SK-N-SH (cell line): ENCODE data around the gene SASH1. TPM values are rescaled to one million over a fixed set of nuclear protein-coding genes. Genes with fewer than 3 reads are reported as not detected.

ENCODE experiments used
- CTCF ChIA-PET: fragments of 300-600, 350-600 bp; formaldehyde crosslinking; extraction: SDS; loops from one replicate; lab custom pipeline; 2021; lab: Yijun Ruan, JAX
- POLR2A ChIA-PET: fragments of 350-600 bp; sonication (Branson Sonifier 250); formaldehyde crosslinking; extraction: SDS; loops from one replicate; lab custom pipeline; 2020; ENCODE audit warnings: antibody characterized with exemption, inconsistent platforms; lab: Yijun Ruan, JAX
- DNase-seq: peaks from one replicate; pipeline ENCODE4 v3.0.0; 2012
- H2AFZ ChIP-seq: fragments of 200-600 bp; sonication (generic); 2 replicates; pipeline ENCODE4 v1.8.1; 2016; ENCODE audit warnings: antibody characterized with exemption, mild to moderate bottlenecking, low read depth
- H3F3A ChIP-seq: fragments of 200-600 bp; sonication (generic); replicated peaks from 2 replicates; pipeline ENCODE3; 2016; ENCODE audit warnings: antibody characterized with exemption, mild to moderate bottlenecking; ENCODE audit not compliant: insufficient read depth
- H3K27ac ChIP-seq, 2 experiments: fragments of 200-500 bp in 1 of 2; fragments of 200-600 bp in 1 of 2; sonication (Bioruptor generic) in 1 of 2; sonication (generic), shearing (Covaris generic) in 1 of 2; 2 replicates each; pipeline versions ENCODE4 v1.5.1 to v1.6.1; 2014 to 2016; ENCODE audit warnings: low read depth in 2 of 2, inconsistent platforms in 1 of 2, low read length in 1 of 2, mild to moderate bottlenecking in 1 of 2, mixed read lengths in 1 of 2
- H3K27me3 ChIP-seq: fragments of 200-600 bp; sonication (generic), shearing (Covaris generic); 2 replicates; pipeline ENCODE4 v1.6.1; 2016; ENCODE audit warnings: mixed run types; ENCODE audit not compliant: insufficient read depth
- H3K36me3 ChIP-seq, 2 experiments: fragments of 200-500 bp in 1 of 2; fragments of 200-600 bp in 1 of 2; sonication (Bioruptor generic) in 1 of 2; sonication (generic) in 1 of 2; replicated peaks in 1 of 2; 2 replicates each; pipeline versions ENCODE3 to v1.5.1; 2014 to 2016; ENCODE audit warnings: low read length in 1 of 2, mild to moderate bottlenecking in 1 of 2; ENCODE audit not compliant: insufficient read depth in 2 of 2, control insufficient read depth in 1 of 2
- H3K4me1 ChIP-seq, 2 experiments: fragments of 200-500 bp in 1 of 2; fragments of 200-600 bp in 1 of 2; sonication (Bioruptor generic) in 1 of 2; sonication (generic), shearing (Covaris generic) in 1 of 2; 2 replicates each; pipeline versions ENCODE4 v1.5.1 to v1.6.1; 2014 to 2016; ENCODE audit warnings: low read depth in 1 of 2, low read length in 1 of 2, mixed run types in 1 of 2; ENCODE audit not compliant: insufficient read depth in 2 of 2, control insufficient read depth in 1 of 2
- H3K4me2 ChIP-seq: fragments of 200-600 bp; sonication (generic), shearing (Covaris generic); 2 replicates; pipeline ENCODE4 v1.6.1; 2017; ENCODE audit warnings: mixed run types
- H3K4me3 ChIP-seq, 2 experiments: fragments of 200-500 bp in 1 of 2; fragments of 200-600 bp in 1 of 2; sonication (Bioruptor generic) in 1 of 2; sonication (generic), shearing (Covaris generic) in 1 of 2; 2 replicates each; pipeline versions ENCODE4 v1.5.1 to v1.8.1; 2014 to 2016; ENCODE audit warnings: low read depth in 2 of 2, inconsistent platforms in 1 of 2, low read length in 1 of 2, mild to moderate bottlenecking in 1 of 2, mixed read lengths in 1 of 2, moderate library complexity in 1 of 2
- H3K79me2 ChIP-seq: fragments of 200-600 bp; sonication (generic); 2 replicates; pipeline ENCODE4 v1.8.1; 2017; ENCODE audit warnings: mild to moderate bottlenecking; ENCODE audit not compliant: insufficient read depth
- H3K9ac ChIP-seq: fragments of 200-600 bp; sonication (generic); 2 replicates; pipeline ENCODE4 v1.6.1; 2017; ENCODE audit warnings: mixed run types
- H3K9me2 ChIP-seq: fragments of 200-600 bp; sonication (generic); 2 replicates; pipeline ENCODE4 v1.6.1; 2017; ENCODE audit warnings: mixed run types
- H3K9me3 ChIP-seq: fragments of 200-600 bp; sonication (generic); 2 replicates; pipeline ENCODE4 v1.6.1; 2017; ENCODE audit warnings: mixed run types, mild to moderate bottlenecking, moderate library complexity
- H4K20me1 ChIP-seq: fragments of 200-600 bp; sonication (generic); 2 replicates; pipeline ENCODE4 v1.6.1; 2017; ENCODE audit warnings: mild to moderate bottlenecking, mixed run types; ENCODE audit not compliant: insufficient read depth
- CHD2 ChIP-seq: fragments of 150-350 bp; IDR thresholded peaks from 2 replicates; pipeline ENCODE4 v1.6.1; 2018; ENCODE audit warnings: low read length; ENCODE audit not compliant: partially characterized antibody
- CTCF ChIP-seq: fragments of 200-600 bp; sonication (generic); IDR thresholded peaks from 2 replicates; pipeline ENCODE4 v1.6.1; 2017; ENCODE audit warnings: antibody characterized with exemption, mild to moderate bottlenecking, moderate library complexity
- EP300 ChIP-seq, 2 experiments: IDR thresholded peaks; 2 replicates each; pipeline versions ENCODE4 v1.4.0 to v1.6.1; 2012; ENCODE audit warnings: borderline replicate concordance in 1 of 2, low read depth in 1 of 2, low read length in 1 of 2
- EZH2phosphoT487 ChIP-seq: fragments of 200-600 bp; sonication (generic); IDR thresholded peaks from 2 replicates; pipeline ENCODE4 v1.6.1; 2017; ENCODE audit warnings: low read depth, mixed run types, mild to moderate bottlenecking, antibody characterized with exemption, moderate library complexity, borderline replicate concordance
- FOSL2 ChIP-seq: IDR thresholded peaks from 2 replicates; pipeline ENCODE4 v1.4.0; 2012; ENCODE audit warnings: low read depth, mild to moderate bottlenecking, moderate library complexity, borderline replicate concordance
- FOXJ3 ChIP-seq: sonication (generic); formaldehyde crosslinking; IDR thresholded peaks from 2 replicates; pipeline ENCODE4 v1.5.1; 2020; ENCODE audit warnings: mild to moderate bottlenecking, missing genetic modification reagents
- FOXM1 ChIP-seq: IDR thresholded peaks from 2 replicates; pipeline ENCODE4 v1.4.0; 2012; ENCODE audit warnings: low read depth, mild to moderate bottlenecking
- MEF2A ChIP-seq: IDR thresholded peaks from 2 replicates; pipeline ENCODE4 v1.4.0; 2012; ENCODE audit warnings: low read depth, borderline replicate concordance
- PBX3 ChIP-seq: IDR thresholded peaks from 2 replicates; pipeline ENCODE4; 2012
- RFX5 ChIP-seq: IDR thresholded peaks from 2 replicates; pipeline ENCODE4 v1.6.1; 2012; ENCODE audit warnings: mild to moderate bottlenecking, improper control_type of control experiment, low read length
- SIN3A ChIP-seq: IDR thresholded peaks from 2 replicates; pipeline ENCODE4 v1.6.1; 2012; ENCODE audit warnings: low read depth, mild to moderate bottlenecking, low read length, moderate library complexity, borderline replicate concordance
- SMC3 ChIP-seq: IDR thresholded peaks from 2 replicates; pipeline ENCODE4 v1.6.1; 2012; ENCODE audit warnings: low read depth, low read length, improper control_type of control experiment
- TAF1 ChIP-seq: IDR thresholded peaks from 2 replicates; pipeline ENCODE4 v1.6.1; 2012; ENCODE audit warnings: low read depth, mild to moderate bottlenecking, low read length, moderate library complexity, borderline replicate concordance
- YY1 ChIP-seq: IDR thresholded peaks from 2 replicates; pipeline ENCODE4 v1.4.0; 2012; ENCODE audit warnings: low read depth, mild to moderate bottlenecking
- WGBS: methylation state at CpG from one replicate; pipeline ENCODE4 v1.1.6; 2017; ENCODE audit warnings: low lambda C conversion rate; 5-methylcytosine and 5-hydroxymethylcytosine counted together
- polyA plus RNA-seq, 3 experiments: library from polyadenylated mRNA; depleted of rRNA; stranded (reverse); fragments of >200 nt; gene quantifications; 2 replicates each; pipeline ENCODE4 v1.2.3, GENCODE V29; 2012
- TF ChIP-seq, protein P1 (sequence below): IDR thresholded peaks from 2 replicates; pipeline ENCODE4 v1.6.1; 2012; ENCODE audit warnings: mild to moderate bottlenecking, low read depth, low read length, moderate library complexity
- TF ChIP-seq, protein P2 (sequence below): IDR thresholded peaks from 2 replicates; pipeline ENCODE4 v1.4.0; 2012; ENCODE audit warnings: low read depth

Gene SASH1
- polyA plus RNA-seq, 1 of the 3 experiments (the other 2 are of a cell fraction) = 19.8 TPM

- Histone ChIP-seq H3K79me2 (peaks cover 31% of the 10 kb centered on the region), H3K9me2 (no peaks in the 10 kb centered on the region), H3K27ac (no peak overlapping the region), H4K20me1 (no peaks in the 10 kb centered on the region), H3K4me2 (no peak overlapping the region), H3K9ac (no peak overlapping the region), H3K9me3 (no peaks in the 10 kb centered on the region), H3F3A (peaks cover 10% of the 10 kb centered on the region), H3K4me1 (peaks cover 0 to 10% of the 10 kb centered on the region in 2 experiments; a peak in 2 of 4 replicates), H3K4me3 (no peak overlapping the region), H2AFZ (no peak overlapping the region), H3K36me3 (peaks cover 2 to 25% of the 10 kb centered on the region in 2 experiments), H3K27me3 (no peaks in the 10 kb centered on the region)
- WGBS = 74% methylated on average over 10 of the region's 10 CpGs
- ChIA-PET CTCF (no interaction called here), POLR2A (no interaction called here)
- DNase-seq = no peak
- TF ChIP-seq SIN3A (no peak), YY1 (no peak), FOSL2 (no peak), TAF1 (no peak), EP300 (IDR thresholded peaks at IDR 0.05; ENCODE audit: borderline replicate concordance in 1 of 2, low read depth in 1 of 2, low read length in 1 of 2) (no peak), MEF2A (no peak), EZH2phosphoT487 (no peak), PBX3 (no peak), FOXM1 (no peak), FOXJ3 (CRISPR knock-in tag) (no peak), CHD2 (no peak), RFX5 (no peak), SMC3 (no peak), CTCF (no peak)
- TF ChIP-seq, protein P1, sequence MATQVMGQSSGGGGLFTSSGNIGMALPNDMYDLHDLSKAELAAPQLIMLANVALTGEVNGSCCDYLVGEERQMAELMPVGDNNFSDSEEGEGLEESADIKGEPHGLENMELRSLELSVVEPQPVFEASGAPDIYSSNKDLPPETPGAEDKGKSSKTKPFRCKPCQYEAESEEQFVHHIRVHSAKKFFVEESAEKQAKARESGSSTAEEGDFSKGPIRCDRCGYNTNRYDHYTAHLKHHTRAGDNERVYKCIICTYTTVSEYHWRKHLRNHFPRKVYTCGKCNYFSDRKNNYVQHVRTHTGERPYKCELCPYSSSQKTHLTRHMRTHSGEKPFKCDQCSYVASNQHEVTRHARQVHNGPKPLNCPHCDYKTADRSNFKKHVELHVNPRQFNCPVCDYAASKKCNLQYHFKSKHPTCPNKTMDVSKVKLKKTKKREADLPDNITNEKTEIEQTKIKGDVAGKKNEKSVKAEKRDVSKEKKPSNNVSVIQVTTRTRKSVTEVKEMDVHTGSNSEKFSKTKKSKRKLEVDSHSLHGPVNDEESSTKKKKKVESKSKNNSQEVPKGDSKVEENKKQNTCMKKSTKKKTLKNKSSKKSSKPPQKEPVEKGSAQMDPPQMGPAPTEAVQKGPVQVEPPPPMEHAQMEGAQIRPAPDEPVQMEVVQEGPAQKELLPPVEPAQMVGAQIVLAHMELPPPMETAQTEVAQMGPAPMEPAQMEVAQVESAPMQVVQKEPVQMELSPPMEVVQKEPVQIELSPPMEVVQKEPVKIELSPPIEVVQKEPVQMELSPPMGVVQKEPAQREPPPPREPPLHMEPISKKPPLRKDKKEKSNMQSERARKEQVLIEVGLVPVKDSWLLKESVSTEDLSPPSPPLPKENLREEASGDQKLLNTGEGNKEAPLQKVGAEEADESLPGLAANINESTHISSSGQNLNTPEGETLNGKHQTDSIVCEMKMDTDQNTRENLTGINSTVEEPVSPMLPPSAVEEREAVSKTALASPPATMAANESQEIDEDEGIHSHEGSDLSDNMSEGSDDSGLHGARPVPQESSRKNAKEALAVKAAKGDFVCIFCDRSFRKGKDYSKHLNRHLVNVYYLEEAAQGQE = no peak
- TF ChIP-seq, protein P2, sequence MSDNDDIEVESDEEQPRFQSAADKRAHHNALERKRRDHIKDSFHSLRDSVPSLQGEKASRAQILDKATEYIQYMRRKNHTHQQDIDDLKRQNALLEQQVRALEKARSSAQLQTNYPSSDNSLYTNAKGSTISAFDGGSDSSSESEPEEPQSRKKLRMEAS = no peak
Measured at GRCh38 chr6:148457137-148457842, 114.7 kb downstream of the SASH1 start.
